Measurements from ENCODE around the gene TNFRSF25. TPM values are rescaled to one million over a fixed set of nuclear protein-coding genes. Genes with fewer than 3 reads are reported as not detected.

TNFRSF25 gene
- total and polyA plus RNA-seq, 7 experiments from 2014 or later, result 17.3 to 352 (median 177) TPM

GRCh38 chr1:6450005-6450450 is 15.9 kb downstream of the TNFRSF25 start:
- DNase-seq (no peak), ATAC-seq (no peak)
- H3K27ac ChIP-seq (ENCODE audit: low read depth, low read length), result no peak overlapping the region
- peaks cover 16 to 33% (median 22%) of the 10 kb centered on the region in 7 donors for H3K4me1 Mint-ChIP-seq
- no peaks in the 10 kb centered on the region for H3K36me3 ChIP-seq (ENCODE audit: control insufficient read depth in 2 of 3, insufficient read depth in 3 of 3, low read length in 3 of 3)
- CTCF ChIA-PET, result interaction anchor here (1.0 to 3.1 kb wide), 7 partner anchors 10 to 96 kb away, joined by 3 to 19 read pairs (median 4); no protein-coding TSS in a partner anchor
- H3K27me3 ChIP-seq (ENCODE audit: control insufficient read depth in 2 of 2, insufficient read depth in 2 of 2, low read length in 2 of 2), result peaks cover 4 to 12% of the 10 kb centered on the region in 2 donors
- H3K36me3 Mint-ChIP-seq, result peaks cover 0 to 3% (median 0%) of the 10 kb centered on the region in 5 donors
- H3K9me3 Mint-ChIP-seq, result no peaks in the 10 kb centered on the region
- no peak overlapping the region for H3K27ac Mint-ChIP-seq
- peaks cover 4 to 19% of the 10 kb centered on the region in 2 donors for H3K4me1 ChIP-seq (ENCODE audit: control insufficient read depth in 2 of 2, insufficient read depth in 2 of 2, low read length in 2 of 2)
- H3K27me3 Mint-ChIP-seq, result peaks cover 28 to 75% (median 30%) of the 10 kb centered on the region in 5 donors
- no peak overlapping the region for H3K4me3 ChIP-seq (ENCODE audit: low read length)
- POLR2A ChIA-PET, result interaction anchor here (1.0 to 12.7 kb wide), 3 partner anchors 13 to 171 kb away, joined by 3 to 165 read pairs (median 3); partner anchors contain the start of gene TNFRSF25
- H3K4me3 Mint-ChIP-seq, result peak overlapping the region in 5 of 10 donors; percentile 16 to 79 (median 54)
- intact Hi-C loops (cut with micrococcal nuclease), result no loop called here
- H3K9me3 ChIP-seq (ENCODE audit: control insufficient read depth in 2 of 3, low read length in 3 of 3), result no peaks in the 10 kb centered on the region

DNA sequence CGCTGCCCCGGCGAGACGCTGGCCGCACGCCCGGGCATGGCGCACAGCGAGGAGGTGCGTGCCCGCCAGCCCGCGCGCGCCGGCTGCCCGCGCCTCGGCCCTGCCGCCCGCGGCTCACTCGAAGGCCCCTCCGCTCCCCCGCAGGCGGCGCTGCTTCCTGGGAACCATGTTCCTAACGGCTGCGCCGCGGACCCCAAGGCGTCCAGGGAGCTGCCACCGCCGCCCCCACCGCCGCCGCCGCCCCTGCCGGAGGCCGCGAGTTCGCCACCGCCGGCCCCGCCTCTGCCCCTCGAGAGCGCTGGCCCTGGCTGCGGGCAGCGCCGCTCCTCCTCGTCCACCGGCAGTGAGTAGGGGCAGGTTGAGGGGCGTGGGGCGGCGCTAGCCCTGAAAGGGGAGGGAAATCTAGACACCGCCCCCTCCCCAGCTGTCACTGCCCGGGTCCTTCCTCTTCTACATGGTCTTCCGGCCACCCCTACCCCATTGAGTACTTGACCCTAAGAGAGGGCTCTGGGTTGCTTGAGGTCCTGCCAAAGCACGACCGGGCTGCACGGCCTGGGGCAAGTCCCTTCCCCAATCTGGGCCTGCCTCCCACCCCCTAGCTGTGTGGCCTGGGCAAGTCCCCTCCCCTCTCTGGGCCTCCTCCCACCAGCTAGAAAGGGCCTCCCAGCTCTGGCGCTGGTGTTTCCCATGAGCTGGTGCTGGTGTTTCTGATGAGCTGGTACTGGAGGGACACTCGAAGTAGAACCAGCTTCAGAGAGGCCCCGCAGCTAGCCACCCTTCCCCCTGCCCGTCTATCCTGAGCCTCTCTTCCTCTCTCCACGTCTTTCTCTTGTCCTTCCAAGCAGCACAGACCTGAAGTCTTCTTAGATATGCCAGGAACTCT is 17.0 kb downstream of the TNFRSF25 start:
- Histone ChIP-seq H3K9me3 (ENCODE audit: control insufficient read depth in 2 of 3, low read length in 3 of 3) (no peaks in the 10 kb centered on the region), H3K27ac (ENCODE audit: low read depth, low read length) (no peak overlapping the region), H3K4me3 (ENCODE audit: low read length) (no peak overlapping the region), H3K36me3 (ENCODE audit: control insufficient read depth in 2 of 3, insufficient read depth in 3 of 3, low read length in 3 of 3) (no peaks in the 10 kb centered on the region), H3K27me3 (ENCODE audit: control insufficient read depth in 2 of 2, insufficient read depth in 2 of 2, low read length in 2 of 2) (peaks cover 4 to 12% of the 10 kb centered on the region in 2 donors), H3K4me1 (ENCODE audit: control insufficient read depth in 2 of 2, insufficient read depth in 2 of 2, low read length in 2 of 2) (peaks cover 4 to 19% of the 10 kb centered on the region in 2 donors)
- CTCF ChIA-PET, result interaction anchor here (1.1 to 3.1 kb wide), 7 partner anchors 11 to 97 kb away, joined by 3 to 19 read pairs (median 5); no protein-coding TSS in a partner anchor
- Mint-ChIP-seq H3K27me3 (peaks cover 34 to 76% (median 39%) of the 10 kb centered on the region in 5 donors), H3K4me3 (peak overlapping the region; percentile 27 to 79 (median 46)), H3K36me3 (peaks cover 0 to 4% (median 3%) of the 10 kb centered on the region in 5 donors), H3K9me3 (no peaks in the 10 kb centered on the region), H3K4me1 (peaks cover 20 to 36% (median 25%) of the 10 kb centered on the region in 7 donors), H3K27ac (peak overlapping the region in 2 of 9 donors; percentile 6 to 12)
- intact Hi-C loops (cut with micrococcal nuclease), result loop anchor here (1.0 to 5.0 kb wide), 3 partner anchors 11 to 38 kb away; no protein-coding TSS in a partner anchor
- POLR2A ChIA-PET, result interaction anchor here (1.0 to 12.7 kb wide), 4 partner anchors 14 to 172 kb away, joined by 3 to 165 read pairs (median 3); partner anchors contain the start of genes HES2 and TNFRSF25
- ATAC-seq (peak; percentile 45), DNase-seq (peak in 5 of 9 donors; percentile 30 to 39 (median 35))

DNA sequence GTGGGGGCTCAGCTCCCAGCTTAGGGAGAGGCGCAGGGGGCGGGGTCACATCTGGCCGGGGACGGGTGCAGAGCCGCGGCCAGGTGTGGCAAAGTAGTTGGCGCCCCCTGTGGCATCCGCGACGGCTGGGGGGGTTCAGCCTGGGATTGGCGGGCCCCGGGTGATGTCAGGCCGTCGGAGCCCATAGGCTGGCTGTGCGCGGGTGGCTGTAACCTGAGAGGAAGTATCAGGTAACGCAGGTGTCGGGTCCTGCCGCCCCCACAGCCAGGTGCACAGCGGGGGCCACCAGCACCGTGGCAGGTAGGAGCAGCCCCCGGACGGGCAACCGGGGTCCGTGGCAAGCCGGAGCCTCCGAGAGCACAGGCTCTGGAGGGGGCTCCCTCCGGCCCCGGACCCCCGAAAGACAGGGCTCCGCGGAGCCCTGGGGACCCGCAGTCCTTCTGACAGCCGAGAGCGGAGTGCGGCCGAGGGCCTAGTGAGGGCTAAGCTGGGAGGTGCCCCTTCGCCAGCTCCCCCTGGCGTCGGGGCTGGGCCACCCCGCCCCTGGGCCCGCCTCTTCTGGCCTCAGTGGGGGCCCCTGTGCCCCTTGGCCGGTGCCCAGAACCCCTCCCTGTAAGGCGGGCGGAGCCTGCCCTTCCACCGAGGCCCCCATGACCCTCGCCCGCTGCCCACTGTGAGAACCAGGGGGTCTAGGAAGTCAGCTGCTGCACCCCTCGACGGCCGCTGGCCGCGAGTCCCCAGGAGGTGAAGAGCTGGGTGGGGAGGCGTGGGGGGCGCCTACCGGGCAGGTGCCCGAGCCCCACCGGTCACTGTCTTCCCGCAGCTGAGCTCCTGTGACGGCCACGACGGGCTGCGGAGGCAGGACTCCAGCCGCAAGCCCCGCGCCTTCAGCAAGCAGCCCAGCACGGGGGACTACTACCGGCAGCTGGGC is 17.9 kb downstream of the TNFRSF25 start:
- no peaks in the 10 kb centered on the region for H3K36me3 ChIP-seq (ENCODE audit: control insufficient read depth in 2 of 3, insufficient read depth in 3 of 3, low read length in 3 of 3)
- CTCF ChIA-PET, result interaction anchor here (0.9 to 3.1 kb wide), 4 partner anchors 25 to 98 kb away, joined by 3 to 19 read pairs (median 4); no protein-coding TSS in a partner anchor
- Mint-ChIP-seq H3K27ac (no peak overlapping the region), H3K36me3 (peaks cover 0 to 4% (median 0%) of the 10 kb centered on the region in 5 donors), H3K4me3 (peak overlapping the region; percentile 35 to 79 (median 66)), H3K4me1 (peaks cover 13 to 30% (median 18%) of the 10 kb centered on the region in 7 donors), H3K27me3 (peaks cover 26 to 67% (median 32%) of the 10 kb centered on the region in 5 donors), H3K9me3 (no peaks in the 10 kb centered on the region)
- peaks cover 4 to 12% of the 10 kb centered on the region in 2 donors for H3K27me3 ChIP-seq (ENCODE audit: control insufficient read depth in 2 of 2, insufficient read depth in 2 of 2, low read length in 2 of 2)
- peak overlapping the region; percentile 24 for H3K4me3 ChIP-seq (ENCODE audit: low read length)
- H3K9me3 ChIP-seq (ENCODE audit: control insufficient read depth in 2 of 3, low read length in 3 of 3), result no peaks in the 10 kb centered on the region
- no peak overlapping the region for H3K27ac ChIP-seq (ENCODE audit: low read depth, low read length)
- intact Hi-C loops (cut with micrococcal nuclease), result loop anchor here (1.0 to 5.0 kb wide), 3 partner anchors 12 to 39 kb away; no protein-coding TSS in a partner anchor
- DNase-seq (peak in 8 of 9 donors; percentile 29 to 70 (median 51)), ATAC-seq (peak; percentile 75)
- POLR2A ChIA-PET, result interaction anchor here (1.1 to 12.7 kb wide), 3 partner anchors 15 to 38 kb away, joined by 3 to 165 read pairs (median 3); partner anchors contain the start of genes HES2 and TNFRSF25
- peaks cover 4 to 19% of the 10 kb centered on the region in 2 donors for H3K4me1 ChIP-seq (ENCODE audit: control insufficient read depth in 2 of 2, insufficient read depth in 2 of 2, low read length in 2 of 2)

- no peak for ATAC-seq
- POLR2A ChIA-PET, result interaction anchor here (0.6 to 12.7 kb wide), 3 partner anchors 16 to 38 kb away, joined by 3 to 165 read pairs (median 3); partner anchors contain the start of gene TNFRSF25
Observed at GRCh38 chr1:6447016-6447817, 18.8 kb downstream of the TNFRSF25 start.

DNA sequence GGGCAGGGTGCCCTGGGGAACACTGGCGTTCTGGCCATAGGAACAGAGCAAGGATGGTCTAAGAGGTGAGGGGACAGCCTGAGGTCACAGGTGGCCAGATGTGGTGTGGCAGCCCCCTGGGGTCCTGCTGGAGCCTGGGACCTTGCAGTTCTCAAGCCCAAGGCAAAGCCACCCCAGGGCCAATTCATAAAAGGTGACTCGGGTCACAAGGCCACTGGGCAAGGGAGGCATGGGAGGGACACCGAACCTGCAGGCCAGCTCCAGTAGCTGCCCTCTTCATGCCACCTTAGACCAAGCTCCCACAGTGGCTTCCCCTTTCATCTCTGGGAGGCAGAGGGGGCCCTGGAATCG is 19.3 kb downstream of the TNFRSF25 start:
- H3K27me3 ChIP-seq (ENCODE audit: control insufficient read depth in 2 of 2, insufficient read depth in 2 of 2, low read length in 2 of 2), result peaks cover 4 to 13% of the 10 kb centered on the region in 2 donors
- DNase-seq (no peak), ATAC-seq (no peak)
- peaks cover 24 to 66% (median 28%) of the 10 kb centered on the region in 5 donors for H3K27me3 Mint-ChIP-seq
- H3K36me3 ChIP-seq (ENCODE audit: control insufficient read depth in 2 of 3, insufficient read depth in 3 of 3, low read length in 3 of 3), result no peaks in the 10 kb centered on the region
- intact Hi-C loops (cut with micrococcal nuclease), result loop anchor here in 1 of 2 donors (5.0 kb wide), 1 partner anchor 41 kb away; no protein-coding TSS in a partner anchor
- ChIA-PET POLR2A (interaction anchor here (0.6 to 12.7 kb wide), 2 partner anchors 16 to 17 kb away, joined by 3 to 165 read pairs; partner anchors contain the start of gene TNFRSF25), CTCF (interaction anchor here (0.6 to 1.8 kb wide), 2 partner anchors 14 to 30 kb away, joined by 4 to 5 read pairs; no protein-coding TSS in a partner anchor)
- H3K4me3 ChIP-seq (ENCODE audit: low read length), result peak overlapping the region; percentile 24
- no peaks in the 10 kb centered on the region for H3K9me3 ChIP-seq (ENCODE audit: control insufficient read depth in 2 of 3, low read length in 3 of 3)
- H3K9me3 Mint-ChIP-seq, result no peaks in the 10 kb centered on the region
- peak overlapping the region in 1 of 9 donors; percentile 36 for H3K27ac Mint-ChIP-seq
- peaks cover 13 to 30% (median 18%) of the 10 kb centered on the region in 7 donors for H3K4me1 Mint-ChIP-seq
- H3K36me3 Mint-ChIP-seq, result peaks cover 0 to 4% (median 0%) of the 10 kb centered on the region in 5 donors
- H3K4me1 ChIP-seq (ENCODE audit: control insufficient read depth in 2 of 2, insufficient read depth in 2 of 2, low read length in 2 of 2), result peaks cover 4 to 19% of the 10 kb centered on the region in 2 donors
- no peak overlapping the region for H3K27ac ChIP-seq (ENCODE audit: low read depth, low read length)
- H3K4me3 Mint-ChIP-seq, result peak overlapping the region in 8 of 10 donors; percentile 35 to 79 (median 44)

More at GRCh38 chr1:6447016-6447817, 18.8 kb downstream of the TNFRSF25 start:
- H3K9me3 Mint-ChIP-seq, result no peaks in the 10 kb centered on the region
- H3K36me3 Mint-ChIP-seq, result peaks cover 0 to 4% (median 0%) of the 10 kb centered on the region in 5 donors
- H3K4me1 Mint-ChIP-seq, result peaks cover 13 to 30% (median 18%) of the 10 kb centered on the region in 7 donors
- H3K27me3 Mint-ChIP-seq, result peaks cover 24 to 62% (median 27%) of the 10 kb centered on the region in 5 donors
- H3K4me3 Mint-ChIP-seq, result peak overlapping the region; percentile 35 to 79 (median 66)
- H3K9me3 ChIP-seq (ENCODE audit: control insufficient read depth in 2 of 3, low read length in 3 of 3), result no peaks in the 10 kb centered on the region
- no peaks in the 10 kb centered on the region for H3K36me3 ChIP-seq (ENCODE audit: control insufficient read depth in 2 of 3, insufficient read depth in 3 of 3, low read length in 3 of 3)
- H3K4me1 ChIP-seq (ENCODE audit: control insufficient read depth in 2 of 2, insufficient read depth in 2 of 2, low read length in 2 of 2), result peaks cover 4 to 19% of the 10 kb centered on the region in 2 donors
- no peak for DNase-seq
- H3K27me3 ChIP-seq (ENCODE audit: control insufficient read depth in 2 of 2, insufficient read depth in 2 of 2, low read length in 2 of 2), result peaks cover 4 to 9% of the 10 kb centered on the region in 2 donors
- intact Hi-C loops (cut with micrococcal nuclease), result loop anchor here in 1 of 2 donors (5.0 kb wide), 1 partner anchor 40 kb away; no protein-coding TSS in a partner anchor
- no peak overlapping the region for H3K27ac ChIP-seq (ENCODE audit: low read depth, low read length)
- peak overlapping the region; percentile 24 for H3K4me3 ChIP-seq (ENCODE audit: low read length)
- no peak overlapping the region for H3K27ac Mint-ChIP-seq
- CTCF ChIA-PET, result interaction anchor here (1.8 kb wide), 1 partner anchor 13 kb away, joined by 5 read pairs; no protein-coding TSS in a partner anchor

Data from naive thymus-derived CD4-positive, alpha-beta T cell (primary cell).